Measurements from ENCODE around the gene AASDHPPT.
"Not testable (repeated sequence)": the region's sequence is repeated elsewhere in the genome, so short reads cannot be mapped to it uniquely, and the experiment has no call there.

Gene AASDHPPT

GRCh38 chr11:106077609-106078455 is at the start of gene AASDHPPT:
Gene AASDHPPT (plus strand): TSS chr11:106077662. CDS start chr11:106077711, 49 bp downstream.
- H3K9ac ChIP-seq (ENCODE audit: low read depth, low read length), result peak within 1 kb of the TSS; percentile 93
- H3K4me1 ChIP-seq (ENCODE audit: control insufficient read depth, insufficient read depth, low read length), result peaks cover 6% of the 10 kb centered on the region

GRCh38 chr11:106030609-106031008 is 46.9 kb upstream of the AASDHPPT start:
- H3K36me3 ChIP-seq (ENCODE audit: control insufficient read depth, insufficient read depth, low read length), result no peaks in the 10 kb centered on the region
- no peak overlapping the region for H3K4me3 ChIP-seq (ENCODE audit: low read depth, low read length)
- no peaks in the 10 kb centered on the region for H3K4me1 ChIP-seq (ENCODE audit: control insufficient read depth, insufficient read depth, low read length)
- no peak overlapping the region for H3K9ac ChIP-seq (ENCODE audit: low read depth, low read length)
- no peaks in the 10 kb centered on the region for H3K9me3 ChIP-seq (ENCODE audit: control insufficient read depth, insufficient read depth, low read length)
- no peaks in the 10 kb centered on the region for H3K27me3 ChIP-seq (ENCODE audit: control insufficient read depth, insufficient read depth, low read length)

More at GRCh38 chr11:106077609-106078455, at the start of gene AASDHPPT:
- H3K27me3 ChIP-seq (ENCODE audit: control insufficient read depth, insufficient read depth, low read length), result no peaks in the 10 kb centered on the region
- peaks cover 8% of the 10 kb centered on the region for H3K36me3 ChIP-seq (ENCODE audit: control insufficient read depth, insufficient read depth, low read length)
- H3K4me3 ChIP-seq (ENCODE audit: low read depth, low read length), result peak within 1 kb of the TSS; percentile 95
- H3K9me3 ChIP-seq (ENCODE audit: control insufficient read depth, insufficient read depth, low read length), result no peaks in the 10 kb centered on the region

- no peaks in the 10 kb centered on the region for H3K36me3 ChIP-seq (ENCODE audit: control insufficient read depth, insufficient read depth, low read length)
- H3K9ac ChIP-seq (ENCODE audit: low read depth, low read length), result no peak overlapping the region
- no peaks in the 10 kb centered on the region for H3K27me3 ChIP-seq (ENCODE audit: control insufficient read depth, insufficient read depth, low read length)
- H3K4me3 ChIP-seq (ENCODE audit: low read depth, low read length), result no peak overlapping the region
- no peaks in the 10 kb centered on the region for H3K4me1 ChIP-seq (ENCODE audit: control insufficient read depth, insufficient read depth, low read length)
- H3K9me3 ChIP-seq (ENCODE audit: control insufficient read depth, insufficient read depth, low read length), result no peaks in the 10 kb centered on the region
Observed at GRCh38 chr11:106031202-106031810, 46.2 kb upstream of the AASDHPPT start.

GRCh38 chr11:106031936-106032335 is 45.5 kb upstream of the AASDHPPT start:
- no peak overlapping the region for H3K4me3 ChIP-seq (ENCODE audit: low read depth, low read length)
- H3K27me3 ChIP-seq (ENCODE audit: control insufficient read depth, insufficient read depth, low read length), result no peaks in the 10 kb centered on the region
- H3K4me1 ChIP-seq (ENCODE audit: control insufficient read depth, insufficient read depth, low read length), result no peaks in the 10 kb centered on the region
- no peaks in the 10 kb centered on the region for H3K9me3 ChIP-seq (ENCODE audit: control insufficient read depth, insufficient read depth, low read length)
- no peaks in the 10 kb centered on the region for H3K36me3 ChIP-seq (ENCODE audit: control insufficient read depth, insufficient read depth, low read length)
- H3K9ac ChIP-seq (ENCODE audit: low read depth, low read length), result no peak overlapping the region

GRCh38 chr11:106032861-106033260 is 44.6 kb upstream of the AASDHPPT start:
- H3K4me1 ChIP-seq (ENCODE audit: control insufficient read depth, insufficient read depth, low read length), result no peaks in the 10 kb centered on the region
- H3K36me3 ChIP-seq (ENCODE audit: control insufficient read depth, insufficient read depth, low read length), result no peaks in the 10 kb centered on the region
- no peaks in the 10 kb centered on the region for H3K27me3 ChIP-seq (ENCODE audit: control insufficient read depth, insufficient read depth, low read length)
- no peak overlapping the region for H3K4me3 ChIP-seq (ENCODE audit: low read depth, low read length)
- H3K9ac ChIP-seq (ENCODE audit: low read depth, low read length), result no peak overlapping the region
- H3K9me3 ChIP-seq (ENCODE audit: control insufficient read depth, insufficient read depth, low read length), result no peaks in the 10 kb centered on the region

GRCh38 chr11:106043540-106043939 is 33.9 kb upstream of the AASDHPPT start:
- Histone ChIP-seq H3K4me3 (ENCODE audit: low read depth, low read length) (no peak overlapping the region), H3K4me1 (ENCODE audit: control insufficient read depth, insufficient read depth, low read length) (no peaks in the 10 kb centered on the region), H3K9me3 (ENCODE audit: control insufficient read depth, insufficient read depth, low read length) (no peaks in the 10 kb centered on the region), H3K27me3 (ENCODE audit: control insufficient read depth, insufficient read depth, low read length) (no peaks in the 10 kb centered on the region), H3K9ac (ENCODE audit: low read depth, low read length) (no peak overlapping the region), H3K36me3 (ENCODE audit: control insufficient read depth, insufficient read depth, low read length) (no peaks in the 10 kb centered on the region)

- Histone ChIP-seq H3K4me1 (ENCODE audit: control insufficient read depth, insufficient read depth, low read length) (no peaks in the 10 kb centered on the region), H3K9me3 (ENCODE audit: control insufficient read depth, insufficient read depth, low read length) (no peaks in the 10 kb centered on the region), H3K4me3 (ENCODE audit: low read depth, low read length) (no peak overlapping the region), H3K27me3 (ENCODE audit: control insufficient read depth, insufficient read depth, low read length) (no peaks in the 10 kb centered on the region), H3K9ac (ENCODE audit: low read depth, low read length) (no peak overlapping the region), H3K36me3 (ENCODE audit: control insufficient read depth, insufficient read depth, low read length) (no peaks in the 10 kb centered on the region)
Observed at GRCh38 chr11:106047631-106048030, 29.8 kb upstream of the AASDHPPT start.

GRCh38 chr11:106049727-106050476 is 27.6 kb upstream of the AASDHPPT start:
- Histone ChIP-seq H3K4me3 (ENCODE audit: low read depth, low read length) (no peak overlapping the region), H3K9me3 (ENCODE audit: control insufficient read depth, insufficient read depth, low read length) (no peaks in the 10 kb centered on the region), H3K9ac (ENCODE audit: low read depth, low read length) (no peak overlapping the region), H3K36me3 (ENCODE audit: control insufficient read depth, insufficient read depth, low read length) (no peaks in the 10 kb centered on the region), H3K27me3 (ENCODE audit: control insufficient read depth, insufficient read depth, low read length) (no peaks in the 10 kb centered on the region), H3K4me1 (ENCODE audit: control insufficient read depth, insufficient read depth, low read length) (no peaks in the 10 kb centered on the region)

GRCh38 chr11:106051103-106051502 is 26.4 kb upstream of the AASDHPPT start:
- Histone ChIP-seq H3K36me3 (ENCODE audit: control insufficient read depth, insufficient read depth, low read length) (no peaks in the 10 kb centered on the region), H3K9ac (ENCODE audit: low read depth, low read length) (no peak overlapping the region), H3K9me3 (ENCODE audit: control insufficient read depth, insufficient read depth, low read length) (no peaks in the 10 kb centered on the region), H3K27me3 (ENCODE audit: control insufficient read depth, insufficient read depth, low read length) (no peaks in the 10 kb centered on the region), H3K4me3 (ENCODE audit: low read depth, low read length) (no peak overlapping the region), H3K4me1 (ENCODE audit: control insufficient read depth, insufficient read depth, low read length) (no peaks in the 10 kb centered on the region)

- H3K36me3 ChIP-seq (ENCODE audit: control insufficient read depth, insufficient read depth, low read length); H3K4me3 ChIP-seq (ENCODE audit: low read depth, low read length): not testable (repeated sequence)
Observed at GRCh38 chr11:106058377-106058776, 19.1 kb upstream of the AASDHPPT start.

GRCh38 chr11:106059617-106060016 is 17.8 kb upstream of the AASDHPPT start:
- no peaks in the 10 kb centered on the region for H3K36me3 ChIP-seq (ENCODE audit: control insufficient read depth, insufficient read depth, low read length)
- H3K4me3 ChIP-seq (ENCODE audit: low read depth, low read length), result no peak overlapping the region
- no peaks in the 10 kb centered on the region for H3K4me1 ChIP-seq (ENCODE audit: control insufficient read depth, insufficient read depth, low read length)
- no peaks in the 10 kb centered on the region for H3K27me3 ChIP-seq (ENCODE audit: control insufficient read depth, insufficient read depth, low read length)
- no peaks in the 10 kb centered on the region for H3K9me3 ChIP-seq (ENCODE audit: control insufficient read depth, insufficient read depth, low read length)
- H3K9ac ChIP-seq (ENCODE audit: low read depth, low read length), result no peak overlapping the region

More at GRCh38 chr11:106058377-106058776, 19.1 kb upstream of the AASDHPPT start:
- not testable (repeated sequence) for H3K9me3 ChIP-seq (ENCODE audit: control insufficient read depth, insufficient read depth, low read length); H3K4me1 ChIP-seq (ENCODE audit: control insufficient read depth, insufficient read depth, low read length); H3K9ac ChIP-seq (ENCODE audit: low read depth, low read length); H3K27me3 ChIP-seq (ENCODE audit: control insufficient read depth, insufficient read depth, low read length)

Measured in iPS-15b (cell line).